Endodermal cell (in vitro differentiated cells): Measurements from ENCODE around the gene DHX8. TPM values are rescaled to one million over a fixed set of nuclear protein-coding genes. Genes with fewer than 3 reads are reported as not detected.
A peak's percentile ranks its signal among the peaks of the same experiment; 100 is the strongest.

ENCODE experiments used
- DNase-seq: peaks from one replicate; pipeline ENCODE4 v3.0.0-alpha.2; 2017
- H3K27ac ChIP-seq: 2 replicates; pipeline ENCODE4 v1.5.1; 2013; ENCODE audit warnings: mild to moderate bottlenecking, low read depth, low read length, moderate library complexity
- H3K27me3 ChIP-seq: 2 replicates; pipeline ENCODE4 v1.6.1; 2013; ENCODE audit warnings: mild to moderate bottlenecking, low read length, moderate library complexity; ENCODE audit not compliant: insufficient read depth, control insufficient read depth, poor library complexity, severe bottlenecking
- H3K36me3 ChIP-seq: 2 replicates; pipeline ENCODE4 v1.7.0; 2013; ENCODE audit warnings: mild to moderate bottlenecking, low read length, moderate library complexity; ENCODE audit not compliant: control insufficient read depth, insufficient read depth
- H3K4me1 ChIP-seq: one replicate; pipeline ENCODE4 v1.7.0; 2013; ENCODE audit warnings: low read length; ENCODE audit not compliant: control insufficient read depth, insufficient read depth
- H3K4me3 ChIP-seq: 2 replicates; pipeline ENCODE4 v1.5.1; 2013; ENCODE audit warnings: mild to moderate bottlenecking, low read length, moderate library complexity
- H3K9ac ChIP-seq: 2 replicates; pipeline ENCODE4 v1.6.1; 2013; ENCODE audit warnings: mild to moderate bottlenecking, low read length, moderate library complexity; ENCODE audit not compliant: poor library complexity, severe bottlenecking; ENCODE audit errors: extremely low read depth
- H3K9me3 ChIP-seq: 2 replicates; pipeline ENCODE4 v1.6.1; 2013; ENCODE audit warnings: mild to moderate bottlenecking, low read length, moderate library complexity; ENCODE audit not compliant: control insufficient read depth
- H3K27ac Mint-ChIP-seq: 2 replicates; pipeline ENCODE4 v1.8.0; 2020; ENCODE audit warnings: mixed read lengths
- H3K27me3 Mint-ChIP-seq: 2 replicates; pipeline ENCODE4 v1.8.0; 2021; ENCODE audit warnings: mild to moderate bottlenecking, mixed read lengths; ENCODE audit not compliant: insufficient read depth
- H3K36me3 Mint-ChIP-seq: 2 replicates; pipeline ENCODE4 v1.8.0; 2020; ENCODE audit warnings: low read depth, mixed read lengths
- H3K4me1 Mint-ChIP-seq: 2 replicates; pipeline ENCODE4 v1.8.0; 2020; ENCODE audit warnings: mixed read lengths
- H3K4me3 Mint-ChIP-seq: 2 replicates; pipeline ENCODE4 v1.8.0; 2020; ENCODE audit warnings: mild to moderate bottlenecking, moderate library complexity, mixed read lengths
- H3K9me3 Mint-ChIP-seq: 2 replicates; pipeline ENCODE4 v1.8.0; 2020; ENCODE audit warnings: mild to moderate bottlenecking, mixed read lengths
- CTCF ChIP-seq: fragments of 200-600 bp; sonication (generic); conservative IDR thresholded peaks from 2 replicates; pipeline ENCODE4 v1.5.0; 2021; ENCODE audit warnings: antibody characterized with exemption, mild to moderate bottlenecking
- WGBS, 2 experiments: methylation state at CpG; one replicate each; pipeline versions ENCODE4 v1.1.5 to v1.1.7; 2013; ENCODE audit warnings: missing lambda C conversion rate in 2 of 2, mixed read lengths in 1 of 2; ENCODE audit not compliant: insufficient coverage in 1 of 2, insufficient read length in 1 of 2; 5-methylcytosine and 5-hydroxymethylcytosine counted together
- total RNA-seq, 2 donors: library from RNA; stranded (reverse); fragmentation: NEBNext Ultra II Directional in 1 of 2; extraction: Animal tissue kit (Norgen Biotek cat#: 25700) in 1 of 2; gene quantifications; 2 replicates in 1 of 2; 3 replicates in 1 of 2; pipeline ENCODE4 v1.2.1, GENCODE V29; 2021

Gene DHX8
- total RNA-seq, 2 donors from 2014 or later = 53.3 to 57.1 TPM

GRCh38 chr17:43549496-43549895, 65.7 kb downstream of the DHX8 start:
- no peak for TF ChIP-seq CTCF
- Histone ChIP-seq H3K4me1 (peaks cover 10% of the 10 kb centered on the region), H3K36me3 (no peaks in the 10 kb centered on the region), H3K9ac (no peak overlapping the region), H3K27ac (no peak overlapping the region), H3K27me3 (peaks cover 13% of the 10 kb centered on the region), H3K9me3 (no peaks in the 10 kb centered on the region), H3K4me3 (no peak overlapping the region)
- DNase-seq = peak; percentile 62
- 82 to 88% methylated on average over 3 to 5 of the region's 5 CpGs for WGBS, 2 experiments
- Mint-ChIP-seq H3K9me3 (no peaks in the 10 kb centered on the region), H3K4me3 (no peak overlapping the region), H3K27ac (no peak overlapping the region), H3K36me3 (no peaks in the 10 kb centered on the region), H3K4me1 (peaks cover 31% of the 10 kb centered on the region), H3K27me3 (peaks cover 3% of the 10 kb centered on the region)

- Mint-ChIP-seq H3K4me1 (peaks cover 34% of the 10 kb centered on the region), H3K36me3 (no peaks in the 10 kb centered on the region)
These were observed 67.0 kb downstream of the DHX8 start for GRCh38 chr17:43550754-43551153.

GRCh38 chr17:43552229-43552837, 68.6 kb downstream of the DHX8 start:
- Histone ChIP-seq H3K4me3 (no peak overlapping the region), H3K9ac (no peak overlapping the region), H3K27me3 (peaks cover 4% of the 10 kb centered on the region), H3K4me1 (peaks cover 15% of the 10 kb centered on the region), H3K9me3 (no peaks in the 10 kb centered on the region), H3K36me3 (no peaks in the 10 kb centered on the region), H3K27ac (no peak overlapping the region)
- Mint-ChIP-seq H3K27me3 (peaks cover 3% of the 10 kb centered on the region), H3K9me3 (no peaks in the 10 kb centered on the region), H3K27ac (no peak overlapping the region), H3K36me3 (no peaks in the 10 kb centered on the region), H3K4me1 (peaks cover 30% of the 10 kb centered on the region), H3K4me3 (no peak overlapping the region)
- DNase-seq = no peak
- TF ChIP-seq CTCF = no peak
- WGBS, 2 experiments = 85% methylated on average over 7 to 8 of the region's 8 CpGs

More at GRCh38 chr17:43550754-43551153, 67.0 kb downstream of the DHX8 start:
- Mint-ChIP-seq H3K27me3 (peaks cover 3% of the 10 kb centered on the region), H3K27ac (no peak overlapping the region), H3K9me3 (no peaks in the 10 kb centered on the region), H3K4me3 (no peak overlapping the region)
- peaks cover 13% of the 10 kb centered on the region for H3K27me3 ChIP-seq
- no peak overlapping the region for H3K9ac ChIP-seq
- H3K36me3 ChIP-seq = no peaks in the 10 kb centered on the region
- no peak for DNase-seq
- no peaks in the 10 kb centered on the region for H3K9me3 ChIP-seq
- TF ChIP-seq CTCF = no peak
- H3K4me3 ChIP-seq = no peak overlapping the region
- peaks cover 15% of the 10 kb centered on the region for H3K4me1 ChIP-seq
- H3K27ac ChIP-seq = no peak overlapping the region
- 91 to 92% methylated on average over 3 to 4 of the region's 4 CpGs for WGBS, 2 experiments
